Upper lobe of left lung (tissue), 6 donors: ENCODE data around the gene NOD1. TPM values are rescaled to one million over a fixed set of nuclear protein-coding genes. Genes with fewer than 3 reads are reported as not detected.
"Not testable (repeated sequence)": the region's sequence is repeated elsewhere in the genome, so short reads cannot be mapped to it uniquely, and the experiment has no call there.

Source experiments
- ATAC-seq, 2 donors: fragments of 200-7000 bp; cut with Tn5 transposase; one replicate each; pipeline ENCODE4 v1.9.1; 2022; ENCODE audit warnings: mild to moderate bottlenecking in 2 of 2, moderate library complexity in 2 of 2; ENCODE audit not compliant: low FRiP score in 2 of 2
- DNase-seq, 2 donors: peaks; one replicate each; pipeline ENCODE4 v3.0.0-alpha.2; 2019 to 2020
- H3K27ac ChIP-seq, 4 donors: fragments of 200-600 bp; sonication (generic); one replicate each; pipeline ENCODE4 v1.5.1; 2016 to 2019
- H3K27me3 ChIP-seq, 4 donors: fragments of 200-600 bp; sonication (generic); one replicate each; pipeline ENCODE4 v1.5.1; 2017 to 2019
- H3K36me3 ChIP-seq, 4 donors: fragments of 200-600 bp; sonication (generic); one replicate each; pipeline ENCODE4 v1.5.1; 2016 to 2019
- H3K4me1 ChIP-seq, 4 donors: fragments of 200-600 bp; sonication (generic); one replicate each; pipeline ENCODE4 v1.5.1; 2018 to 2019
- H3K4me3 ChIP-seq, 4 donors: fragments of 200-600 bp; sonication (generic); one replicate each; pipeline ENCODE4 v1.5.1; 2017 to 2019; ENCODE audit warnings: mild to moderate bottlenecking in 2 of 4, moderate library complexity in 1 of 4
- H3K9me3 ChIP-seq, 4 donors: fragments of 200-600 bp; sonication (generic); one replicate each; pipeline ENCODE4 v1.5.1; 2018 to 2019
- CTCF ChIP-seq, 6 experiments: fragments of 450-650 bp in 4 of 6; fragments of 200-600 bp in 2 of 6; sonication (generic) in 2 of 6; IDR thresholded peaks; one replicate each; pipeline ENCODE4 v1.5.1; 2016 to 2019; ENCODE audit warnings: antibody characterized with exemption in 6 of 6
- EP300 ChIP-seq, 4 donors: sonication (generic); formaldehyde crosslinking; IDR thresholded peaks; one replicate each; pipeline ENCODE4 v1.5.1; 2017; ENCODE audit warnings: antibody characterized with exemption in 4 of 4, control low read depth in 2 of 4
- POLR2A ChIP-seq, 4 donors: fragments of 450-650 bp; IDR thresholded peaks; one replicate each; pipeline ENCODE4 v1.5.1; 2016 to 2017; ENCODE audit warnings: antibody characterized with exemption in 4 of 4, mild to moderate bottlenecking in 2 of 4
- POLR2AphosphoS5 ChIP-seq, 2 donors: sonication (generic); formaldehyde crosslinking; IDR thresholded peaks; one replicate each; pipeline ENCODE4 v1.5.1; 2017; ENCODE audit warnings: antibody characterized with exemption in 2 of 2
- WGBS, 2 donors: methylation state at CpG; one replicate each; pipeline ENCODE4 v1.1.5; 2017 to 2018; 5-methylcytosine and 5-hydroxymethylcytosine counted together
- total RNA-seq, 6 donors: library from RNA; depleted of rRNA in 4 of 6; stranded (reverse); fragments of >200 nt in 4 of 6; gene quantifications; one replicate each; pipeline versions ENCODE4 v1.1.0 to v1.2.1, GENCODE V29; 2016 to 2021
- donor health status: DM: no; HTN: no; CAD: no; lungs with moderate emphysema.
- donor health status: DM: no; HTN: yes; CAD: no; lungs with severe emphysema.

Gene NOD1
- 10 to 100 TPM; 24.7 to 71.2 (median 38.0) TPM for total RNA-seq

GRCh38 chr7:30478349-30479201 is at the start of gene NOD1:
Gene NOD1, minus strand, starts transcription at chr7:30478784. Its CDS starts 21,863 bp downstream, at chr7:30456921.
- 0 to 2% methylated on average over 42 to 68 of the region's 77 CpGs for WGBS, 2 donors
- peaks cover 46 to 55% (median 51%) of the 10 kb centered on the region in 4 donors for H3K4me1 ChIP-seq

GRCh38 chr7:30527297-30527696 is 48.7 kb upstream of the NOD1 start:
- ATAC-seq, H3K27ac ChIP-seq, H3K27me3 ChIP-seq, H3K36me3 ChIP-seq, DNase-seq, H3K9me3 ChIP-seq, H3K4me3 ChIP-seq, H3K4me1 ChIP-seq: not testable (repeated sequence)
- WGBS, 2 donors: 81 to 100% methylated on average over 1 of the region's 1 CpG

More at GRCh38 chr7:30478349-30479201, at the start of gene NOD1:
- H3K36me3 ChIP-seq: no peaks in the 10 kb centered on the region
- TF ChIP-seq EP300 (IDR thresholded peaks at IDR 0.05): no peak
- TF ChIP-seq POLR2A (IDR thresholded peaks at IDR 0.05): peak in 3 of 4 donors; percentile 35 to 90 (median 76)
- peak in 4 of 6 experiments; percentile 24 to 53 (median 38) for TF ChIP-seq CTCF (IDR thresholded peaks at IDR 0.05)
- TF ChIP-seq POLR2AphosphoS5 (IDR thresholded peaks at IDR 0.05): peak; percentile 80 to 81
- peak within 1 kb of the TSS; percentile 66 to 74 (median 69) for H3K4me3 ChIP-seq
- peak within 1 kb of the TSS; percentile 90 to 96 (median 94) for H3K27ac ChIP-seq
- DNase-seq (peak; percentile 90 to 95), ATAC-seq (peak; percentile 94 to 96)
- H3K27me3 ChIP-seq: no peaks in the 10 kb centered on the region
- H3K9me3 ChIP-seq: no peaks in the 10 kb centered on the region

- Histone ChIP-seq H3K4me1 (peaks cover 0 to 9% (median 5%) of the 10 kb centered on the region in 4 donors), H3K4me3 (no peak overlapping the region), H3K9me3 (no peaks in the 10 kb centered on the region), H3K27ac (no peak overlapping the region), H3K27me3 (no peaks in the 10 kb centered on the region), H3K36me3 (no peaks in the 10 kb centered on the region)
- TF ChIP-seq EP300 (IDR thresholded peaks at IDR 0.05): no peak
- TF ChIP-seq CTCF (IDR thresholded peaks at IDR 0.05): no peak
- TF ChIP-seq POLR2AphosphoS5 (IDR thresholded peaks at IDR 0.05): no peak
- no peak for DNase-seq
- no peak for ATAC-seq
- WGBS, 2 donors: 82 to 96% methylated on average over 3 to 4 of the region's 4 CpGs
These were observed 47.6 kb upstream of the NOD1 start for GRCh38 chr7:30526163-30526562.

GRCh38 chr7:30525429-30525828 is 46.8 kb upstream of the NOD1 start:
- Histone ChIP-seq H3K4me3 (no peak overlapping the region), H3K36me3 (no peaks in the 10 kb centered on the region), H3K27me3 (no peaks in the 10 kb centered on the region), H3K9me3 (no peaks in the 10 kb centered on the region), H3K27ac (no peak overlapping the region), H3K4me1 (peaks cover 6 to 15% (median 10%) of the 10 kb centered on the region in 4 donors)
- ATAC-seq (no peak), DNase-seq (no peak)
- TF ChIP-seq EP300 (IDR thresholded peaks at IDR 0.05): no peak
- no peak for TF ChIP-seq POLR2AphosphoS5 (IDR thresholded peaks at IDR 0.05)
- TF ChIP-seq POLR2A (IDR thresholded peaks at IDR 0.05): no peak
- no peak for TF ChIP-seq CTCF (IDR thresholded peaks at IDR 0.05)
- 87 to 92% methylated on average over 3 to 5 of the region's 5 CpGs for WGBS, 2 donors

- 46 to 58% methylated on average over 2 of the region's 2 CpGs for WGBS, 2 donors
- Histone ChIP-seq H3K36me3 (no peaks in the 10 kb centered on the region), H3K27me3 (no peaks in the 10 kb centered on the region), H3K27ac (no peak overlapping the region), H3K4me3 (no peak overlapping the region), H3K4me1 (peaks cover 6 to 17% (median 10%) of the 10 kb centered on the region in 4 donors), H3K9me3 (no peaks in the 10 kb centered on the region)
- no peak for DNase-seq
- no peak for ATAC-seq
- no peak for TF ChIP-seq CTCF (IDR thresholded peaks at IDR 0.05)
- TF ChIP-seq EP300 (IDR thresholded peaks at IDR 0.05): no peak
- TF ChIP-seq POLR2AphosphoS5 (IDR thresholded peaks at IDR 0.05): no peak
- TF ChIP-seq POLR2A (IDR thresholded peaks at IDR 0.05): no peak
These were observed 46.0 kb upstream of the NOD1 start for GRCh38 chr7:30524545-30524944.
